Trophoblast cell (in vitro differentiated cells and primary cell): ENCODE results near the gene SIX5. TPM values are rescaled to one million over a fixed set of nuclear protein-coding genes. Genes with fewer than 3 reads are reported as not detected.
A peak's percentile ranks its signal among the peaks of the same experiment; 100 is the strongest.

Experiments used
- DNase-seq, 2 donors: peaks; one replicate each; pipeline ENCODE4 v3.0.0-alpha.2; 2016
- H2AFZ ChIP-seq: 2 replicates; pipeline ENCODE4 v1.6.1; 2013; ENCODE audit warnings: low read length, moderate library complexity, mild to moderate bottlenecking; ENCODE audit not compliant: insufficient read depth, poor library complexity
- H2AK5ac ChIP-seq: 2 replicates; pipeline ENCODE4 v1.6.1; 2013; ENCODE audit warnings: mild to moderate bottlenecking, low read length
- H2BK120ac ChIP-seq: 2 replicates; pipeline ENCODE4 v1.6.1; 2013; ENCODE audit warnings: low read length, mild to moderate bottlenecking, moderate library complexity; ENCODE audit not compliant: insufficient read depth, poor library complexity
- H2BK12ac ChIP-seq: 2 replicates; pipeline ENCODE4 v1.6.1; 2013; ENCODE audit warnings: mild to moderate bottlenecking, low read length, moderate library complexity
- H2BK5ac ChIP-seq: 2 replicates; pipeline ENCODE4 v1.6.1; 2013; ENCODE audit warnings: low read length, low read depth, moderate library complexity, mild to moderate bottlenecking; ENCODE audit not compliant: poor library complexity
- H3K14ac ChIP-seq: 2 replicates; pipeline ENCODE4 v1.6.1; 2013; ENCODE audit warnings: mild to moderate bottlenecking, low read length
- H3K18ac ChIP-seq: 2 replicates; pipeline ENCODE4 v1.6.1; 2013; ENCODE audit warnings: mild to moderate bottlenecking, low read length
- H3K23ac ChIP-seq: 2 replicates; pipeline ENCODE4 v1.6.1; 2013; ENCODE audit warnings: low read length
- H3K27ac ChIP-seq: 2 replicates; pipeline ENCODE4 v1.5.1; 2013; ENCODE audit warnings: low read depth, mild to moderate bottlenecking, inconsistent platforms, low read length, moderate library complexity
- H3K27me3 ChIP-seq: 2 replicates; pipeline ENCODE4 v1.6.1; 2013; ENCODE audit warnings: inconsistent platforms, mild to moderate bottlenecking, low read length, moderate library complexity; ENCODE audit not compliant: insufficient read depth
- H3K36me3 ChIP-seq, 2 experiments: 1 replicate in 1 of 2; 2 replicates in 1 of 2; pipeline ENCODE4 v1.6.1; 2013; ENCODE audit warnings: low read length in 2 of 2, mild to moderate bottlenecking in 2 of 2, moderate library complexity in 1 of 2; ENCODE audit not compliant: insufficient read depth in 2 of 2, control insufficient read depth in 1 of 2
- H3K4ac ChIP-seq: 2 replicates; pipeline ENCODE4 v1.6.1; 2013; ENCODE audit warnings: low read depth, mild to moderate bottlenecking, low read length, moderate library complexity
- H3K4me1 ChIP-seq, 2 experiments: 1 replicate in 1 of 2; 2 replicates in 1 of 2; pipeline ENCODE4 v1.6.1; 2013; ENCODE audit warnings: low read length in 2 of 2, mild to moderate bottlenecking in 2 of 2, moderate library complexity in 1 of 2; ENCODE audit not compliant: insufficient read depth in 2 of 2, control insufficient read depth in 1 of 2
- H3K4me2 ChIP-seq: 2 replicates; pipeline ENCODE4 v1.6.1; 2013; ENCODE audit warnings: inconsistent platforms, mild to moderate bottlenecking, low read length, moderate library complexity
- H3K4me3 ChIP-seq: 2 replicates; pipeline ENCODE4 v1.5.1; 2013; ENCODE audit warnings: mild to moderate bottlenecking, low read depth, low read length, inconsistent platforms
- H3K79me1 ChIP-seq: one replicate; pipeline ENCODE4 v1.6.1; 2013; ENCODE audit warnings: low read length
- H3K79me2 ChIP-seq: 2 replicates; pipeline ENCODE4 v1.6.1; 2013; ENCODE audit warnings: low read length, mild to moderate bottlenecking; ENCODE audit not compliant: control insufficient read depth, insufficient read depth, poor library complexity
- H3K9ac ChIP-seq: 2 replicates; pipeline ENCODE4 v1.6.1; 2013; ENCODE audit warnings: mild to moderate bottlenecking, low read length
- H3K9me3 ChIP-seq: 2 replicates; pipeline ENCODE4 v1.6.1; 2013; ENCODE audit warnings: low read depth, mild to moderate bottlenecking, control low read depth, inconsistent platforms, low read length; ENCODE audit not compliant: insufficient read depth
- H4K12ac ChIP-seq: 2 replicates; pipeline ENCODE4 v1.6.1; 2013; ENCODE audit warnings: low read depth, mild to moderate bottlenecking, low read length, moderate library complexity
- H4K8ac ChIP-seq: 2 replicates; pipeline ENCODE4 v1.6.1; 2013; ENCODE audit warnings: low read depth, mild to moderate bottlenecking, low read length, moderate library complexity
- H4K91ac ChIP-seq: one replicate; pipeline ENCODE4 v1.6.1; 2013; ENCODE audit warnings: low read depth, mild to moderate bottlenecking, low read length, moderate library complexity
- WGBS: extraction: QIAGEN DNeasy Blood & Tissue Kit; methylation state at CpG from one replicate; pipeline ENCODE4 v1.1.7; 2013; ENCODE audit warnings: missing lambda C conversion rate; ENCODE audit not compliant: insufficient read length, insufficient coverage; ENCODE audit errors: extremely low coverage; 5-methylcytosine and 5-hydroxymethylcytosine counted together
- polyA plus RNA-seq: library from polyadenylated mRNA; stranded (reverse); fragments of 200-250 nt; gene quantifications from 2 replicates; pipeline ENCODE4 v1.2.3, GENCODE V29; 2013

Gene SIX5
- polyA plus RNA-seq, result 15.7 and 16.4 TPM in 2 replicates

DNA sequence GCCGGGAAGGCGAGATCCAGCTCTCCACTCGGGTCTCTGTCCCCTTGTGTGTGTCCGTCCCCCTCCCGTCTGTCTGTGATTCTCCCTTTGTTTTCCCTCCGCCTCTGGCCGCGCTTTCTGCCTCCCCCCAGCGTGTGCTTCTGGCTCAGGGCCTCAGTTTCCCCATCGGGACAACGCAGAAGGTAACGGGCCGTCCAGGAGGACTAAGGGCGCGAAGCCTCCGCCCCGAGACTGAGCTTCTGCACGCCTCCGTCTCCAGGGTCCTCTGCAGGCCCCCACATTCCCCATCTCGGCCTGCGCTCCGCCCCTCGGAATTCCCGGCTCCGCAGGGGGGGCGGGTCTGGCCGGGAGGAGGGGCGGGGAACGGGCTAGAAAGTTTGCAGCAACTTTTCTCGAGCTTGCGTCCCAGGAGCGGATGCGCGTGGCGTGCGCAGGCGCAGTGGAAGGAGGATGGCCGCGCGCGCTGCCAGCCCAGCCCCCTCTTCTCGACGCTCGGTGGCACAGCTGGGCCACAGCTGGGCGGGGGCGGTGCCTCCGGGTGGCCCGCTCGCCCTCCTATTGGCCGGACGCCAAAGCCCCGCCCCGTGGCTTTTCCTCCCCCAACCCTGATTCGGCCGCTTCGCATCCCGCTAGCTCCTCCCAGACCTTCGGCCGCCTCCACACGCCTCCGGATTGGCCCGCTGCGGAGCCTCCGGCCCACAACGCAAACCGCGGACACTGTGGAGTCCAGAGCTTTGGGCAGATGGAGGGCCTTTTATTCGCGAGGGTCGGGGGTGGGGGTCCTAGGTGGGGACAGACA lies at the start of gene SIX5:
Gene SIX5 (minus strand): TSS at position 269 of the 799 bp plus-strand sequence. CDS start 408 bp downstream, outside the sequence.
- Histone ChIP-seq H3K79me2 (peaks cover 13% of the 10 kb centered on the region), H4K91ac (peak within 1 kb of the TSS; percentile 91), H2AFZ (peak within 1 kb of the TSS; percentile 50), H3K79me1 (peaks cover 27% of the 10 kb centered on the region), H3K9me3 (no peaks in the 10 kb centered on the region), H4K8ac (peak within 1 kb of the TSS; percentile 86), H3K27ac (peak within 1 kb of the TSS; percentile 91), H3K4me2 (peak within 1 kb of the TSS; percentile 99), H3K18ac (peak within 1 kb of the TSS; percentile 77), H3K14ac (peak within 1 kb of the TSS; percentile 83), H3K4me1 (peaks cover 13 to 23% of the 10 kb centered on the region in 2 experiments), H3K23ac (no peak within 1 kb of the TSS), H3K27me3 (no peaks in the 10 kb centered on the region), H2AK5ac (peak within 1 kb of the TSS; percentile 67), H4K12ac (peak within 1 kb of the TSS; percentile 71), H2BK120ac (peak within 1 kb of the TSS; percentile 59), H2BK5ac (peak within 1 kb of the TSS; percentile 69), H3K4me3 (peak within 1 kb of the TSS; percentile 73), H3K36me3 (peaks cover 14 to 16% of the 10 kb centered on the region in 2 experiments), H3K9ac (peak within 1 kb of the TSS; percentile 84), H2BK12ac (peak within 1 kb of the TSS; percentile 10), H3K4ac (peak within 1 kb of the TSS; percentile 44)
- no CpG with 5 or more reads among the region's 70 CpGs for WGBS
- peak; percentile 99 for DNase-seq

DNA sequence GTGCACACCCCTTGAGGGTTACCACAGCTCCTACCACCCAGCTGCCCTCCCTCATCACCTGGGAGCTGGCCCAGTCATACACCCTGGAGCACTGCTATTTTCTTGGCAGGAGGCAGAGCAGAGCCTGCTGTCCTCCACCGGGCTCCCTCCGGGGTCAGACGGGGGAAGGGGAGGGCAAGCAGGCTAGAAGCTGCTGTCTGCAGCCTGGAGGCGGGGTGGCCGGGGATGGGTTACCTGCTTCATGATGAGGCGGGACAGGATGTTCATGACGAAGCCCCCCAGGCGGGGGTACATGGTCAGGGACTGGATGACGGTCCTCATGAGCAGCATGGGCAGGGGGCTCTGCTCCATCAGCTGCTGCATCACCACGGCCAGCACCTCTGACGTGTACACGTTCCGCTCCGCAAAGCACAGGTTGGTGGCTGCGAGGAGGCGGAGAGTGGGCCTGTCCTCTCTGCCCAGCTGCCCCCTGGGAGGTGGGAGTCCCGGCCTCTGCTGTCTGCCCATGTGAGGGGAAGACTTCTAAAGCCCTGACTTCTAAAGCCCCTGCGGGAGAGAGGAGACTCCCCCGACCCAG lies 48.8 kb upstream of the SIX5 start:
- Histone ChIP-seq H2BK5ac (no peak overlapping the region), H3K4me1 (peaks cover 11 to 25% of the 10 kb centered on the region in 2 experiments), H3K23ac (no peak overlapping the region), H4K91ac (no peak overlapping the region), H2BK12ac (no peak overlapping the region), H3K4me2 (no peak overlapping the region), H3K18ac (no peak overlapping the region), H3K27ac (no peak overlapping the region), H4K12ac (peak overlapping the region; percentile 13), H3K14ac (no peak overlapping the region), H3K79me2 (peaks cover 2% of the 10 kb centered on the region), H2AK5ac (no peak overlapping the region), H2BK120ac (no peak overlapping the region), H3K79me1 (peaks cover 12% of the 10 kb centered on the region), H3K4ac (no peak overlapping the region), H2AFZ (no peak overlapping the region), H3K27me3 (no peaks in the 10 kb centered on the region), H3K9me3 (no peaks in the 10 kb centered on the region), H3K9ac (no peak overlapping the region), H3K4me3 (peak overlapping the region; percentile 4), H4K8ac (no peak overlapping the region), H3K36me3 (peaks cover 31 to 33% of the 10 kb centered on the region in 2 experiments)
- WGBS, result no CpG with 5 or more reads among the region's 19 CpGs
- DNase-seq, result peak in 1 of 2 donors; percentile 16

DNA sequence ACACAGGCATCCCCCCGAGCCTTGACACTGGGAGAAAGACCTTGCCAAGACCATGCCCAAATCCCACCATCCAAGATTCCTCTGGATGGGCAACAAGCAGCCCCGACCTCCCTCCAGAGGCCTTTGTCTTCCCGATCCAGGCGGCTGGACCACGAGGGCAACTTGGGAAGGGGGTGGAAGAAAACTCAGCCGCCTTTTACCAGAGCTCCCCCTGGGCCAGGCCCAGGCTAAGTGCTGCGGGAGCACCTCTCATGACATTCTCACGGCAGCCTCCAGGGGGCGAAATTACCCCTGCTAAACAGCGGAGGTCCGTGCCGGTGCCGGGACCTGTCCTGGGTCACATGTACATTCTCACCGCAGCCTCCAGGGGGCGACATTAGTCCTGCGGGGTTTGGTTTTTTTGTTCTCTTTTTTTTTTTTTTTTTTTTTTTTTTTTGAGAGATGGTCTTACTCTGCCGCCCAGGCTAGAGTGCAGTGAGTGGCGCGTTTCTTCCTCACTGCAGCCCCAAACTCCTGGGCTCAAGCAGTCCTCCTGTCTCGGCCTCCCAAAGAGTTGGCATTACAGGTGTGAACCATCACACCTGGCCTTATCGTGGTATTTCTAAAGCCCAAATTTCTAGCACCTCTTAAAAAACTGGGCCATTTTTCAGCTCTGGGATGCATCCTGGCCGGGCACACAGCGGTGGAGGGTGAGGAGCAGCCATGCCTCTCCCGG lies 48.1 kb upstream of the SIX5 start:
- Histone ChIP-seq H3K4me3 (no peak overlapping the region), H3K9ac (peak overlapping the region; percentile 20)

More for the DNA sequence above, 48.1 kb upstream of the SIX5 start:
- H4K12ac ChIP-seq, result peak overlapping the region; percentile 17
- no peaks in the 10 kb centered on the region for H3K9me3 ChIP-seq
- H4K91ac ChIP-seq, result peak overlapping the region; percentile 87
- H3K4ac ChIP-seq, result no peak overlapping the region
- H2AFZ ChIP-seq, result no peak overlapping the region
- H3K4me2 ChIP-seq, result peak overlapping the region; percentile 84
- peaks cover 2% of the 10 kb centered on the region for H3K79me2 ChIP-seq
- no peak overlapping the region for H2BK5ac ChIP-seq
- H3K18ac ChIP-seq, result peak overlapping the region; percentile 4
- H2AK5ac ChIP-seq, result peak overlapping the region; percentile 59
- no CpG with 5 or more reads among the region's 24 CpGs for WGBS
- H3K27ac ChIP-seq, result peak overlapping the region; percentile 18
- H3K79me1 ChIP-seq, result peaks cover 12% of the 10 kb centered on the region
- peak; percentile 95 to 99 for DNase-seq
- no peak overlapping the region for H2BK12ac ChIP-seq
- no peaks in the 10 kb centered on the region for H3K27me3 ChIP-seq
- H3K14ac ChIP-seq, result peak overlapping the region; percentile 28
- peak overlapping the region; percentile 1 for H2BK120ac ChIP-seq
- H4K8ac ChIP-seq, result peak overlapping the region; percentile 45
- H3K36me3 ChIP-seq, result peaks cover 25 to 26% of the 10 kb centered on the region in 2 experiments
- no peak overlapping the region for H3K23ac ChIP-seq
- peaks cover 11 to 25% of the 10 kb centered on the region in 2 experiments for H3K4me1 ChIP-seq
